Sigmoid colon (tissue), 7 donors: ENCODE measurements around the gene PRTFDC1. TPM values are rescaled to one million over a fixed set of nuclear protein-coding genes. Genes with fewer than 3 reads are reported as not detected.

Experiments used
- DNase-seq: peaks from one replicate; pipeline ENCODE4 v3.0.0-alpha.2; 2019
- H3K27ac ChIP-seq, 4 donors: fragments of 200-600 bp; sonication (generic); one replicate each; pipeline ENCODE4 v1.5.1; 2016 to 2019; ENCODE audit warnings: mild to moderate bottlenecking in 1 of 4
- H3K27me3 ChIP-seq, 3 donors: fragments of 200-600 bp; sonication (generic); one replicate each; pipeline ENCODE4 v1.5.1; 2019; ENCODE audit warnings: mild to moderate bottlenecking in 1 of 3
- H3K36me3 ChIP-seq, 4 donors: fragments of 200-600 bp; sonication (generic); one replicate each; pipeline ENCODE4 v1.5.1; 2016 to 2019
- H3K4me1 ChIP-seq, 4 donors: fragments of 200-600 bp; sonication (generic); one replicate each; pipeline ENCODE4 v1.5.1; 2017 to 2019
- H3K4me3 ChIP-seq, 4 donors: fragments of 200-600 bp; sonication (generic); one replicate each; pipeline ENCODE4 v1.5.1; 2017 to 2019; ENCODE audit warnings: mild to moderate bottlenecking in 2 of 4, moderate library complexity in 1 of 4
- H3K9me3 ChIP-seq, 4 donors: fragments of 200-600 bp in 3 of 4; sonication (generic) in 3 of 4; one replicate each; pipeline versions ENCODE4 v1.5.1 to v1.6.1; 2013 to 2019
- EP300 ChIP-seq, 4 donors: sonication (generic); formaldehyde crosslinking; IDR thresholded peaks; one replicate each; pipeline ENCODE4 v1.6.1; 2017; ENCODE audit warnings: antibody characterized with exemption in 4 of 4
- POLR2A ChIP-seq, 2 donors: fragments of 450-650 bp; IDR thresholded peaks; one replicate each; pipeline ENCODE4 v1.6.1; 2016; ENCODE audit warnings: antibody characterized with exemption in 2 of 2, mild to moderate bottlenecking in 2 of 2, moderate library complexity in 2 of 2
- POLR2AphosphoS5 ChIP-seq, 4 donors: sonication (generic); formaldehyde crosslinking; IDR thresholded peaks; one replicate each; pipeline ENCODE4 v1.6.1; 2017; ENCODE audit warnings: antibody characterized with exemption in 4 of 4
- WGBS, 2 donors: extraction: QIAGEN DNeasy Blood & Tissue Kit; methylation state at CpG; one replicate each; pipeline ENCODE4 v1.1.7; 2013; 5-methylcytosine and 5-hydroxymethylcytosine counted together
- intact Hi-C: fragments of 100-400 bp; cut with DNase I; formaldehyde crosslinking; loops from one replicate; pipeline ENCODE4 v1.15.1; 2023
- polyA plus RNA-seq, 3 donors: library from polyadenylated mRNA; stranded (reverse); fragments of 200-250 nt; gene quantifications; one replicate each; pipeline ENCODE4 v1.2.3, GENCODE V29; 2013
- total RNA-seq, 4 donors: library from RNA; depleted of rRNA; stranded (reverse); fragments of >200 nt; gene quantifications; one replicate each; pipeline ENCODE4 v1.1.0, GENCODE V29; 2016
- TF ChIP-seq, protein P1 (sequence below), 4 experiments: fragments of 450-650 bp in 3 of 4; fragments of 200-600 bp in 1 of 4; IDR thresholded peaks; one replicate each; pipeline ENCODE4 v1.5.1; 2016 to 2019; ENCODE audit warnings: antibody characterized with exemption in 4 of 4, mild to moderate bottlenecking in 3 of 4, moderate library complexity in 2 of 4
- donor health status: healthy with polysubstance abuse.
- donor health status: Bipolar disorder and iron deficiency.
- donor health status: healthy.

The PRTFDC1 gene
- total and polyA plus RNA-seq, 7 donors: 6.0 to 17.2 (median 9.6) TPM

DNA sequence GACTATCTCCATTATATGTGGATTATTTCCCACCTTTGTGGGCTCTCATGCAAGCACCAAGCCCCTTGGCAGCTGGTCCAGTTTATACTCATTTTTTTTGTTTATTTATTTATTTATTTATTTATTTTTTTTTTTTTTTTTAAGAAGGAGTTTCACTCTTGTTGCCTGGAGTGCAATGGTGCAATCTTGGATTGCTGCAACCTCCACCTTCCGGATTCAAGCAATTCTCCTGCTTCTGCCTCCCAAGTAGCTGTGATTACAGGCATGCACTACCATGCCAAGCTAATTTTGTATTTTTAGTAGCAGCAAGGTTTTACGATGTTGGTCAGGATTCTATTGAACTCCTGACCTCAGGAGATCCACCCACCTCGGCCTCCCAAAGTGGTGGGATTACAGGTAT, 2.8 kb downstream of the PRTFDC1 start:
- Histone ChIP-seq H3K4me3 (no peak overlapping the region), H3K27ac (no peak overlapping the region), H3K9me3 (no peaks in the 10 kb centered on the region), H3K27me3 (no peaks in the 10 kb centered on the region), H3K4me1 (peaks cover 0 to 22% (median 17%) of the 10 kb centered on the region in 4 donors), H3K36me3 (no peaks in the 10 kb centered on the region)
- DNase-seq: no peak
- TF ChIP-seq, protein P1, sequence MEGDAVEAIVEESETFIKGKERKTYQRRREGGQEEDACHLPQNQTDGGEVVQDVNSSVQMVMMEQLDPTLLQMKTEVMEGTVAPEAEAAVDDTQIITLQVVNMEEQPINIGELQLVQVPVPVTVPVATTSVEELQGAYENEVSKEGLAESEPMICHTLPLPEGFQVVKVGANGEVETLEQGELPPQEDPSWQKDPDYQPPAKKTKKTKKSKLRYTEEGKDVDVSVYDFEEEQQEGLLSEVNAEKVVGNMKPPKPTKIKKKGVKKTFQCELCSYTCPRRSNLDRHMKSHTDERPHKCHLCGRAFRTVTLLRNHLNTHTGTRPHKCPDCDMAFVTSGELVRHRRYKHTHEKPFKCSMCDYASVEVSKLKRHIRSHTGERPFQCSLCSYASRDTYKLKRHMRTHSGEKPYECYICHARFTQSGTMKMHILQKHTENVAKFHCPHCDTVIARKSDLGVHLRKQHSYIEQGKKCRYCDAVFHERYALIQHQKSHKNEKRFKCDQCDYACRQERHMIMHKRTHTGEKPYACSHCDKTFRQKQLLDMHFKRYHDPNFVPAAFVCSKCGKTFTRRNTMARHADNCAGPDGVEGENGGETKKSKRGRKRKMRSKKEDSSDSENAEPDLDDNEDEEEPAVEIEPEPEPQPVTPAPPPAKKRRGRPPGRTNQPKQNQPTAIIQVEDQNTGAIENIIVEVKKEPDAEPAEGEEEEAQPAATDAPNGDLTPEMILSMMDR (IDR thresholded peaks at IDR 0.05): no peak
- no peak for TF ChIP-seq EP300 (IDR thresholded peaks at IDR 0.05)
- no peak for TF ChIP-seq POLR2A (IDR thresholded peaks at IDR 0.05)
- TF ChIP-seq POLR2AphosphoS5 (IDR thresholded peaks at IDR 0.05): no peak
- intact Hi-C loops: loop anchor here (5.0 to 10.0 kb wide), 3 partner anchors 68 to 305 kb away; partner anchors contain the start of genes ARHGAP21, ENKUR and THNSL1
- WGBS, 2 donors: 75 to 86% methylated on average over 3 of the region's 3 CpGs

DNA sequence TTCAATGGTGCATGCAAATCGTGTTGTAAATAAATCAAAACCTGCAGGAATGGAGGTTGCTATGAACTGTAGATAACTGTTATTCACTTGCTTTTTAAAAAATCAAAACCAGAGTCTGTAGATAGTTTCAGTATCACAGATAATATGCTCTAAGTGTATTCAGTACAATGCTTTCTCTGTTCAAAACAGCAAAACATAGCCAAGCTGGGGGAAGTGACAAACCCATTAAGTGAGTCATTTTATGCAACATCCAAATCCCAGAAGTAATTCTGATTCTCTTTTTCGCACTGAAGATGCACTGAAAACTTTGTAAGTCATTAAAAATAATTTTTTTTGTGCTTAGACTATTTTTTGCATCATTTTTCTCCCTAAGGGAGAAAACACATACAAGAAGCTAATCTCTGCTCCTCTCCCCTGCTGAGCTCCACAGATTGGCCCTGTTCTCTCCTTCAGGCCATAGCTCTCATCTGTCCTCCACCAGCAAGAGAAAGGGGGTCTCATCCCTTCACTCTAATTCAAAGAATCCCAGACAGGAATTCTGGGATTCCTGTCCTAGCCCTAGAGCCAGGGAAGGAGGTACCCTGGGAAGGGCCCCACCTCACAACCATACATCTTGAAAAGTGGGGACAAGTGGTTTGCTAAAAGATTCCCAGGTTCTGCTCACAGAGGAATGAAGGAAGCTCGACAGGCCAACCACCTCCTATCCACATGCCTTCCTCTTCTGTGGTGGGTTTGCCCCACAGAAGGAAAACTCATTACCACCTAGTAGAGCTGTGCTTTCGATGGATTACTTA, 4.9 kb downstream of the PRTFDC1 start:
- intact Hi-C loops: no loop called here
- H3K9me3 ChIP-seq: no peaks in the 10 kb centered on the region
- TF ChIP-seq POLR2AphosphoS5 (IDR thresholded peaks at IDR 0.05) (no peak), EP300 (IDR thresholded peaks at IDR 0.05) (no peak), POLR2A (IDR thresholded peaks at IDR 0.05) (no peak)
- TF ChIP-seq, protein P1 (IDR thresholded peaks at IDR 0.05): no peak
- peak overlapping the region in 3 of 4 donors; percentile 13 to 20 (median 18) for H3K27ac ChIP-seq
- no peaks in the 10 kb centered on the region for H3K27me3 ChIP-seq
- peaks cover 0 to 12% (median 9%) of the 10 kb centered on the region in 4 donors for H3K4me1 ChIP-seq
- no peak for DNase-seq
- H3K4me3 ChIP-seq: no peak overlapping the region
- WGBS, 2 donors: 77 to 87% methylated on average over 4 of the region's 4 CpGs
- H3K36me3 ChIP-seq: no peaks in the 10 kb centered on the region

DNA sequence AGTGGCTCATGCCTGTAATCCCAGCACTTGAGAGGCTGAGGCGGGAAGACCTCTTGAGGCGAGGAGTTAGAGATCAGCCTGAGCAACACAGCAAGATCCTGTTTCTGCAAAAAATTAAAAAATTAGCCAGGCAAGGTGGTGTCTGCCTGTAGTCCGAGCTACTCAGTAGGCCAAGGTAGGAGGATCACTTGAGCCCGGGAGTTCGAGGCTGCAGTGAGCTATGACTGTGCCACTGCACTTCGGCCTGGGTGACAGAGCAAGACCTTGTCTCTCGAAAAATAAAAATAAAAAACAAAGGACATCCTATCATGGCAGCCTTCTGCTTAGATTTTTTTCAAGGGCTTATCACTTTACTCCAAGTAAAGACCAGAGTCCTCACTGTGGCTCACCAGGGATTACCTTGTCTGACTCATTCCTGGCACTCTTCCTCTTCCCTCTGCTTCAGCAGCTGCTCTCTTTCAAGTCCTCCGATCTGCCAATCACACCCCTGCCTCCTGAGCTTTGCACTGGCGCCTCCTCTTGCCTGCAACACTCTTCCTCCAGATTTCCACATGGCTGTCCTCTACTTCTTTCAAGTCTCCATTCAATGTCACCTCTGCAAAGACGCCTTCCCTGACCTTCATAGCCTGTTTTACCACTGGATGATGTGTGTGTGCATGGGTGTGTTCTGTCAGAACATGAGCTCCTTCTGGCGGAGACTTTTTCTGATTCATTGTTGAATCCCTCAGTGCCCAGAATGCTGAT, 7.7 kb downstream of the PRTFDC1 start:
- no peaks in the 10 kb centered on the region for H3K4me1 ChIP-seq
- DNase-seq: no peak
- H3K4me3 ChIP-seq: no peak overlapping the region
- H3K36me3 ChIP-seq: no peaks in the 10 kb centered on the region
- intact Hi-C loops: no loop called here
- 65 to 84% methylated on average over 11 of the region's 11 CpGs for WGBS, 2 donors
- H3K27ac ChIP-seq: no peak overlapping the region
- TF ChIP-seq POLR2AphosphoS5 (IDR thresholded peaks at IDR 0.05) (no peak), EP300 (IDR thresholded peaks at IDR 0.05) (no peak), POLR2A (IDR thresholded peaks at IDR 0.05) (no peak)
- TF ChIP-seq, protein P1 (IDR thresholded peaks at IDR 0.05): no peak
- no peaks in the 10 kb centered on the region for H3K9me3 ChIP-seq
- no peaks in the 10 kb centered on the region for H3K27me3 ChIP-seq

DNA sequence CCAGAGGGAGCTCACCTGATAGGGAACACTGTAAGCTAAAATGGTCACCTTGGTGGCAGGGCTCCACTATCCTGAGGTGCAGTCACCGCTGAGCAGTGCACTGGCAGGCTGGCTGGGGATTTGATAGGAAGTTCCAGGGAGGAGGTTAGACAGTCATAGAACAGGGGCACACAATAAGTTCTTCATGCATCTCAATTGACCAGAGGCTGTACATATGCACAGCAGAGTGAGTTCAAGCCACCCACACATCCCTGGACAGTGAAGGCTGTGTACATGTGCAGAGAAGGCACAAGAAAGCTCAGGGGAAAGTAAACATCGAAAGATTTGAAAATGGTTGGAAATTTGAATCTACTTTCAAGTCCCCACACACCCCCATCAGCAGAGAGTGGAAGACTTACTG, 13.9 kb downstream of the PRTFDC1 start:
- H3K4me1 ChIP-seq: no peaks in the 10 kb centered on the region
- no peak for TF ChIP-seq POLR2A (IDR thresholded peaks at IDR 0.05)
- TF ChIP-seq, protein P1 (IDR thresholded peaks at IDR 0.05): no peak

More for the DNA sequence above, 13.9 kb downstream of the PRTFDC1 start:
- Histone ChIP-seq H3K4me3 (no peak overlapping the region), H3K27me3 (no peaks in the 10 kb centered on the region), H3K27ac (no peak overlapping the region), H3K9me3 (no peaks in the 10 kb centered on the region), H3K36me3 (peaks cover 0 to 5% (median 0%) of the 10 kb centered on the region in 4 donors)
- intact Hi-C loops: no loop called here
- WGBS, 2 donors: 97% methylated on average over 2 of the region's 2 CpGs
- no peak for DNase-seq
